Measurements from ENCODE around the gene SIM2. TPM values are rescaled to one million over a fixed set of nuclear protein-coding genes. Genes with fewer than 3 reads are reported as not detected.

SIM2 gene
- polyA plus RNA-seq, 4 donors = 0.04 to 0.28 TPM; not detected in 2

DNA sequence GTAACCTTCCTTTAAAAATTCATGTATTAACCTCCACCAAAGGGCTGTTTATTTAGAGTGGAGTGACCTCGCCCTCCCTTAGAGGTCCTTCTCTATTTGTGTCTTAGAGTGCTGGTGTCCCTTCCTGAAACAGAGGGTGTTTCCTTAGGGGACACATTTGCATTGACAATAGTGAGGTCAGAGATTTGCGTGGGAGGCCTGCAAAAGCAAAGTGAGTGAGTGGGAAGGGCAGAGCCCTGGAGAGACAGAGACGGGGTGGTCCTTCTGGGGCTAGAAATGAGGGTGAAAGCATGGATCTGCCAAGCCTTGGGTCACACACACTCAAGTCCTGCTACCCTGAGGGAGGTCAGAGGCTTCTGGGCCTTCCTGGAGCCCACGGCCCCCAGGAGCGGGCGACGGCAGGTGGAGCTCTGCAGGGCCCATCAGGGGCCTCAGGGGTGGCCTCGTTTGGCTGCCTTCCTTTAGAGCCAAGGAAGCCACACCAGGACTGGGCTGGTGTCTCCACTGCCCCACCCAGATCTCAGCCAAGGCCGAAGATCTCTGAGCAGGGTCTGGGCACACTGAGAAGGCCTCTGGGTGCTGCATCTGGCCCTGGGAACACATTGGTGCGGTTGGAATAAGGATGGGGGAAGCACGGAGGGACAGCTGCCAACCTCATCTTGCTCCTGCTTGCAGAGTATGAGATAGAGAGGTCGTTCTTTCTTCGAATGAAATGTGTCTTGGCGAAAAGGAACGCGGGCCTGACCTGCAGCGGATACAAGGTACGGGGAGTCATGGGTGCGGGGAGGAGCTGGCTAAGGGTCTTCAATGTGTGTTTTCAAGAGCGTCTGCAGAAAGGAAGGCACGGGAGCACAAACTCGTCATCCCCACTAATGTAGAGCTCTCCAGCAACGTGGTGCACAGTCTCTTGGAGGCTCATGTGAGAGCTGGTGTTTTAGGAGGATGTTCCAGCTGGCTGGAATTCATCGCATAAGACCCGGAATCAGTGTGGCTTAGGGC, 23.8 kb downstream of the SIM2 start:
- H3K27me3 ChIP-seq (ENCODE audit: control insufficient read depth in 3 of 3, insufficient read depth in 3 of 3, low read length in 3 of 3) = peaks cover 0 to 12% (median 0%) of the 10 kb centered on the region in 3 donors
- DNase-seq = no peak

DNA sequence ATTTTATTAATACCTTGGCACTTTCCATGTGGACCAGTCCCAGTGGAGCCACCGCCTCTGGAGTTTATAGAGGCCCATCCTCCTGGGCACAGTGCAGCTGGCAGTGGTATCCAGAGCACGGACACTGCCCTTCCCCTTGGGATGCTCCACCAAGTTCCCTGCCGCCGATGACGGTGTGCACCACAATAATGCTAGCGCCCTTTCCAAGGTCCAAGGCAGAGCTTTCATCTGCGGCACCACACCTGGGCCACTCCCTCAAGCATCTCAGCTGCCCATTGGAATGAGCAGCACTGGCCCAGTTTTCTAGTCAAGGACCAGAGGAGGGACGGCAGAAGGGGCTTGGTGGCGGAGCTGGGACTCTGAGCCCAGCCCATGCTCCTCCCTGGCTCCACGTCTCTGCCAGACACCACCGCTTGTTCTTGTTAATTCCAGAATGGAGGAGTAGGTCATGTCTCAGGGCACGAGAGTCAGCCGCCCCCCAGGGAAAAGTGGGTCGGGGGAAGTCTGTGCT, 24.5 kb downstream of the SIM2 start:
- no peak overlapping the region for H3K4me3 ChIP-seq (ENCODE audit: low read depth in 1 of 3, low read length in 3 of 3)
- no peaks in the 10 kb centered on the region for H3K9me3 ChIP-seq (ENCODE audit: control insufficient read depth in 2 of 2, insufficient read depth in 1 of 2, low read depth in 1 of 2, low read length in 1 of 2)
- H3K27me3 ChIP-seq (ENCODE audit: control insufficient read depth in 3 of 3, insufficient read depth in 3 of 3, low read length in 3 of 3) = peaks cover 0 to 12% (median 0%) of the 10 kb centered on the region in 3 donors
- FAIRE-seq (no peak), DNase-seq (peak in 1 of 2 donors; percentile 34)
- 59 to 84% (median 73%) methylated on average over 13 to 14 of the region's 14 CpGs for WGBS, 3 donors
- H3K27ac ChIP-seq (ENCODE audit: low read depth in 1 of 3, low read length in 2 of 3) = no peak overlapping the region
- H3K4me1 ChIP-seq (ENCODE audit: control insufficient read depth in 3 of 3, insufficient read depth in 2 of 3, low read depth in 1 of 3, low read length in 2 of 3) = peaks cover 0 to 17% (median 2%) of the 10 kb centered on the region in 3 donors
- no peaks in the 10 kb centered on the region for H3K36me3 ChIP-seq (ENCODE audit: control insufficient read depth in 3 of 3, insufficient read depth in 2 of 3, low read depth in 1 of 3, low read length in 3 of 3)

More for the DNA sequence above, 23.8 kb downstream of the SIM2 start:
- Histone ChIP-seq H3K9me3 (ENCODE audit: control insufficient read depth in 2 of 2, insufficient read depth in 1 of 2, low read depth in 1 of 2, low read length in 1 of 2) (no peaks in the 10 kb centered on the region), H3K4me1 (ENCODE audit: control insufficient read depth in 3 of 3, insufficient read depth in 2 of 3, low read depth in 1 of 3, low read length in 2 of 3) (peaks cover 0 to 17% (median 2%) of the 10 kb centered on the region in 3 donors), H3K4me3 (ENCODE audit: low read depth in 1 of 3, low read length in 3 of 3) (no peak overlapping the region), H3K27ac (ENCODE audit: low read depth in 1 of 3, low read length in 2 of 3) (no peak overlapping the region), H3K36me3 (ENCODE audit: control insufficient read depth in 3 of 3, insufficient read depth in 2 of 3, low read depth in 1 of 3, low read length in 3 of 3) (no peaks in the 10 kb centered on the region)
- 84 to 90% (median 90%) methylated on average over 25 of the region's 25 CpGs for WGBS, 3 donors
- no peak for FAIRE-seq

DNA sequence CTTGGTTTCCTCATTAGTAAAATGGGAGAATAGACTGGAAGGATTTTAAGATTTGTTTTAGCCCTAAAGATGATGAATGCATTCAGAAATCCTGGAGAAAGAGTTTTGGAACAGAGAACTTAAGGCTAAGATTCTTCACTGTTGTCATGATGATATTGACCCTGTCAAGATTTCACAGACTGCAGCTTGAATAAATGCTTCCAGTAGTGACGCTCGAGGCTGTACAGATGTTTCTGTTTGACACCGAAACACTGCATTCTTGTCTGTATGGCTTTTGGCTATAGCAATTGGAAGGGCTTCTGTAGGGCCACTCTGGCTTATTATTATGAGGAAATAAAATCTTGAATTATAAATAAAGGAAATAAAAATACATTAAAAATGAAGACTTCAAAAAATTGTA, 25.7 kb downstream of the SIM2 start:
- no peak overlapping the region for H3K27ac ChIP-seq (ENCODE audit: low read depth in 1 of 3, low read length in 2 of 3)
- H3K27me3 ChIP-seq (ENCODE audit: control insufficient read depth in 3 of 3, insufficient read depth in 3 of 3, low read length in 3 of 3) = peaks cover 0 to 7% (median 5%) of the 10 kb centered on the region in 3 donors
- peaks cover 0 to 6% (median 0%) of the 10 kb centered on the region in 3 donors for H3K4me1 ChIP-seq (ENCODE audit: control insufficient read depth in 3 of 3, insufficient read depth in 2 of 3, low read depth in 1 of 3, low read length in 2 of 3)
- no peak for FAIRE-seq
- 67 to 92% (median 77%) methylated on average over 3 of the region's 3 CpGs for WGBS, 3 donors
- no peaks in the 10 kb centered on the region for H3K36me3 ChIP-seq (ENCODE audit: control insufficient read depth in 3 of 3, insufficient read depth in 2 of 3, low read depth in 1 of 3, low read length in 3 of 3)
- H3K9me3 ChIP-seq (ENCODE audit: control insufficient read depth in 2 of 2, insufficient read depth in 1 of 2, low read depth in 1 of 2, low read length in 1 of 2) = no peaks in the 10 kb centered on the region
- no peak for DNase-seq
- H3K4me3 ChIP-seq (ENCODE audit: low read depth in 1 of 3, low read length in 3 of 3) = no peak overlapping the region

DNA sequence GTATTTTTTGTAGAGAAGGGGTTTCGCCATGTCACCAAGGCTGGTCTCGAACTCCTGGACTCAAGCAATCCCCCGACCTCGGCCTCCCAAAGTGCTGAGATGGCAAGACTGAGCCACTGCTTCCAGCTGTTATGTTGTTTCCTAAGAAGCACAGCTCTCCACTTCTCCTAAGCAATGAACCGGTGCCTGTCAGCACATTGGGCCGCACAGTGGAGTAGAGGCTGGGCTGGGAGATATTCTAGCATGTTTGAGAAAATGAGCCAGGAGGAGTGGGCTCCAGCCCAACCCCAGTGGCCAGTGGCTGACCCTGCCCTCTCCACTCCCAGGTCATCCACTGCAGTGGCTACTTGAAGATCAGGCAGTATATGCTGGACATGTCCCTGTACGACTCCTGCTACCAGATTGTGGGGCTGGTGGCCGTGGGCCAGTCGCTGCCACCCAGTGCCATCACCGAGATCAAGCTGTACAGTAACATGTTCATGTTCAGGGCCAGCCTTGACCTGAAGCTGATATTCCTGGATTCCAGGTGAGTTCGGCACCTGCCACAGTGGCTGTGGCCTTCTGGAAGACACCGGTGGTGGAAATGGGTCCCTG, 27.0 kb downstream of the SIM2 start:
- FAIRE-seq = no peak
- WGBS, 3 donors = 93 to 96% (median 93%) methylated on average over 12 of the region's 12 CpGs

DNA sequence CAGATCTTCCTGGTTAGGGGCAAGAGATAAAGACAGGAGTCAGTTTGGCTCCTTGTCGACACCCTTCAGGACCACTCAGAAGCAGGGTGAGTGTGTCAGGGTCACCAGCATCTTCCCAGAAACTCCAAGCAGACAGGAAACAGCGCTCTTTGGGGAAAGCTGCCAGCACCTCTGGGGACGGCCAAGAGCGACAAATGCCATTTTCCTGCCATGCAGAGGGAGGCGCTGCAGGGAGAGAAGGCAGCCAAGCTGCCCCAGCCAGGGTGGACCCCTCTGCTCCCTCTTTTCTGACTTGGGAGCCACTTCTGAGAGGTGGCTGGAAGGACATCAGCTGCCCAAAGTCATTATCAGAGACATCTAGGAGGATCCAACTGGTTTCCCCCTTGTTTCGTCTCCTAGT, 29.0 kb downstream of the SIM2 start:
- Histone ChIP-seq H3K9me3 (ENCODE audit: control insufficient read depth in 2 of 2, insufficient read depth in 1 of 2, low read depth in 1 of 2, low read length in 1 of 2) (no peaks in the 10 kb centered on the region), H3K4me1 (ENCODE audit: control insufficient read depth in 3 of 3, insufficient read depth in 2 of 3, low read depth in 1 of 3, low read length in 2 of 3) (peaks cover 0 to 4% (median 0%) of the 10 kb centered on the region in 3 donors), H3K27me3 (ENCODE audit: control insufficient read depth in 3 of 3, insufficient read depth in 3 of 3, low read length in 3 of 3) (peaks cover 0 to 21% (median 0%) of the 10 kb centered on the region in 3 donors), H3K4me3 (ENCODE audit: low read depth in 1 of 3, low read length in 3 of 3) (no peak overlapping the region), H3K36me3 (ENCODE audit: control insufficient read depth in 3 of 3, insufficient read depth in 2 of 3, low read depth in 1 of 3, low read length in 3 of 3) (no peaks in the 10 kb centered on the region), H3K27ac (ENCODE audit: low read depth in 1 of 3, low read length in 2 of 3) (no peak overlapping the region)
- FAIRE-seq (no peak), DNase-seq (no peak)
- WGBS, 3 donors = 83 to 88% (median 87%) methylated on average over 6 of the region's 6 CpGs

More for the DNA sequence above, 27.0 kb downstream of the SIM2 start:
- Histone ChIP-seq H3K4me1 (ENCODE audit: control insufficient read depth in 3 of 3, insufficient read depth in 2 of 3, low read depth in 1 of 3, low read length in 2 of 3) (peaks cover 0 to 1% (median 0%) of the 10 kb centered on the region in 3 donors), H3K9me3 (ENCODE audit: control insufficient read depth in 2 of 2, insufficient read depth in 1 of 2, low read depth in 1 of 2, low read length in 1 of 2) (no peaks in the 10 kb centered on the region), H3K36me3 (ENCODE audit: control insufficient read depth in 3 of 3, insufficient read depth in 2 of 3, low read depth in 1 of 3, low read length in 3 of 3) (no peaks in the 10 kb centered on the region), H3K4me3 (ENCODE audit: low read depth in 1 of 3, low read length in 3 of 3) (no peak overlapping the region), H3K27ac (ENCODE audit: low read depth in 1 of 3, low read length in 2 of 3) (no peak overlapping the region), H3K27me3 (ENCODE audit: control insufficient read depth in 3 of 3, insufficient read depth in 3 of 3, low read length in 3 of 3) (peaks cover 0 to 15% (median 4%) of the 10 kb centered on the region in 3 donors)
- DNase-seq = no peak

DNA sequence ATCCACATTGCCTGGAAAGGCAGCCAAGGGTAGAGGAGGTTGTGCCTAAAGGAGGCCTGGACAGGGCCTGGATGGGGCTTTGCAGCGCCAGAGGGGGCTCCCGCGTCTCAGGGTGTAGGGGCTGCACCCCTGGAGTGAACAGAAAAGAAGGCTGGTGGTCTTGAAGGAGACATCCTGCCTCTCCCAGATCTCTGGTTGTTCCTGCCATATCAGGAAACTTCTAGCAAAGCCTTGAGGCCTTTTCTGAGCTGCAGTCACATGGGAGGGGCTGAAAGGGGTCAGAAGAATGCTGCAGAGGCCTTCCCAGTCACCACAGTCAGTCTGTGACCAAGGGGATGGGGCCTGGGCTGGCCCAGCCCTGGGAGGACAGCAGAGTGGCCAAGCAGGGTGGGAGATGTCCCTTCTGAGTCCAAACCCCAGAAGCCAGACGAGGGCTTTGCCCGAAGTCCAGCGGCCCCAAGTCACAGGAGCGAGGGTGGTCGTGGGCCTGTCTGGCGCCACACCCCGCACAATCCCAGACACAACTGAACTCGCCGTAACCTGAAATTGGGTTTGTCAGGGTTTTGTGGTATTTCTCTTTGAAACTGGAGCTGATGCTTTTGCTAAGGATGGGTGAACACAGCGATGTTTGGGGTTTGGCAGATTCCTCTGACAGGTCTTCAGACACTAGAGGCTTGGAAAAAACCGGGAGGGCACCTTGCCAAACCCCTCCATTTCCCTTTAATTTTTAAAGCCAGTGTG, 29.6 kb downstream of the SIM2 start:
- Histone ChIP-seq H3K27me3 (ENCODE audit: control insufficient read depth in 3 of 3, insufficient read depth in 3 of 3, low read length in 3 of 3) (peaks cover 0 to 21% (median 0%) of the 10 kb centered on the region in 3 donors), H3K36me3 (ENCODE audit: control insufficient read depth in 3 of 3, insufficient read depth in 2 of 3, low read depth in 1 of 3, low read length in 3 of 3) (no peaks in the 10 kb centered on the region), H3K27ac (ENCODE audit: low read depth in 1 of 3, low read length in 2 of 3) (no peak overlapping the region), H3K4me3 (ENCODE audit: low read depth in 1 of 3, low read length in 3 of 3) (no peak overlapping the region), H3K9me3 (ENCODE audit: control insufficient read depth in 2 of 2, insufficient read depth in 1 of 2, low read depth in 1 of 2, low read length in 1 of 2) (no peaks in the 10 kb centered on the region), H3K4me1 (ENCODE audit: control insufficient read depth in 3 of 3, insufficient read depth in 2 of 3, low read depth in 1 of 3, low read length in 2 of 3) (peaks cover 0 to 4% (median 0%) of the 10 kb centered on the region in 3 donors)
- DNase-seq (no peak), FAIRE-seq (no peak)
- WGBS, 3 donors = 81 to 93% (median 86%) methylated on average over 14 of the region's 14 CpGs

DNA sequence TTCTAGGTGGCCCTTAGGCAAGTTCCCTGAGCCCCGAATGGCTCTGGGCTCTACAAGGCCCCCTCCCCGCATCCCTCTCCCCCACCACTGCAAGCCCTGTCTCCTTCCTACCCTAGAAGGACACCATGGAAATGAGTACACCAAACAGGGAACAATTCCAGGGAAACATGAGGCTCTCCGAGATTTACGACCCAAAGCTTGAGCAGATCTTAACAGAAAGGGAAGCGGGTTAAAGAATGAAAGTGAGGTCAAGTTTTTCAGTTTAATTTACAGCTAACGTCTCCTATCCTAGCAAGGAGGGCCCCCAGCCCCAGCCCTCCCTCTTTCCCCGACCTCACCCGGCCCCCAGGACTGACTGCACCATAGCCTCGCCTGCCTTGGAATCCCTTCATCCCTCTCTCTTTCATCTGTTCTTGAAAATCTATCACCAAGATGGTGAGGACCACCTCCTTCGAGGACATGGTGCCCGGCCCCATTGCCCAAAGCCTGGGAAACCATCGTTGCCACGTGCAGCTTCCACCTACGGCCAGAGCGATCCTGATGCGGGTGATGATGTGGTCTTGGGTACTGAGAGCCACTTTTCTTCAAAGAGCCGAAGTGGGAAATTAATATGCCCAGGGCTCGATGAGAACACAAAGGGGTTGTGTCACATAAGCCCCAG, 30.5 kb downstream of the SIM2 start:
- Histone ChIP-seq H3K4me1 (ENCODE audit: control insufficient read depth in 3 of 3, insufficient read depth in 2 of 3, low read depth in 1 of 3, low read length in 2 of 3) (peaks cover 0 to 4% (median 0%) of the 10 kb centered on the region in 3 donors), H3K27me3 (ENCODE audit: control insufficient read depth in 3 of 3, insufficient read depth in 3 of 3, low read length in 3 of 3) (peaks cover 0 to 21% (median 0%) of the 10 kb centered on the region in 3 donors), H3K27ac (ENCODE audit: low read depth in 1 of 3, low read length in 2 of 3) (no peak overlapping the region), H3K36me3 (ENCODE audit: control insufficient read depth in 3 of 3, insufficient read depth in 2 of 3, low read depth in 1 of 3, low read length in 3 of 3) (no peaks in the 10 kb centered on the region), H3K9me3 (ENCODE audit: control insufficient read depth in 2 of 2, insufficient read depth in 1 of 2, low read depth in 1 of 2, low read length in 1 of 2) (no peaks in the 10 kb centered on the region), H3K4me3 (ENCODE audit: low read depth in 1 of 3, low read length in 3 of 3) (no peak overlapping the region)
- FAIRE-seq (no peak), DNase-seq (no peak)
- WGBS, 3 donors = 78 to 85% (median 81%) methylated on average over 18 of the region's 18 CpGs
